22Rv1 (cell line): ENCODE results near the gene SPATA46.

Source experiments
- H3K27ac ChIP-seq: fragments of 450-650 bp; 2 replicates; pipeline ENCODE4 v1.5.1; 2017
- ZFX ChIP-seq: fragments of 450-650 bp; IDR thresholded peaks from 2 replicates; pipeline ENCODE4 v1.6.1; 2017; ENCODE audit warnings: antibody characterized with exemption, borderline replicate concordance
- TF ChIP-seq, protein P1 (sequence below): fragments of 450-650 bp; IDR thresholded peaks from 2 replicates; pipeline ENCODE4 v1.5.1; 2017; ENCODE audit warnings: mild to moderate bottlenecking

The SPATA46 gene

DNA sequence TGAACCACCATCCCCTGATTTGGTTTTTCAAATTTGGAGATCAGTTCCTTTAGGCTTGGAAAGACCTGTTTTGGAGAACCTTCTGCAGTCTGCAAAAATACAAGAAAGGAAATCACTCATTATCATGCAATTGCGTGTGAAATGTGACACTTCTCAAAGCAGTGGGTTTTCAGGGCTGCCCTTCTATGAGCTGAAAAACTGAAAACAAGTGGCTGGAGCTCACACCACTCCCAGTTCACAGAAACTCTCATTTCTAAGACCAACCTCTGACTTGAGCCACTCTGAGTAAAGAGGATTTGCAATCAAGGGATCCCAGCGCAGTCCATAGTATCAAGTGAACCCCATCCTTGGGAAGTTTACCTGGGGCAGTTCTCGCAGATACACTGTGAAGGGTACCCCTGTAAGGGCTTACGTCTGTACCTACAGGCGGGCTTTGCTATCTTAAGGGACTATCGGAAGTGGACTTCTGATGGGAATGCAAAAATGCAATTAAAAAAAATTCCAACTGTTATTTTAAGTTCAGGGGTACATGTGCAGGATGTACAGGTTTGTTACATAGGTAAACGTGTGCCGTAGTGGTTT lies 22.4 kb upstream of the SPATA46 start:
- no peak overlapping the region for H3K27ac ChIP-seq
- TF ChIP-seq, protein P1, sequence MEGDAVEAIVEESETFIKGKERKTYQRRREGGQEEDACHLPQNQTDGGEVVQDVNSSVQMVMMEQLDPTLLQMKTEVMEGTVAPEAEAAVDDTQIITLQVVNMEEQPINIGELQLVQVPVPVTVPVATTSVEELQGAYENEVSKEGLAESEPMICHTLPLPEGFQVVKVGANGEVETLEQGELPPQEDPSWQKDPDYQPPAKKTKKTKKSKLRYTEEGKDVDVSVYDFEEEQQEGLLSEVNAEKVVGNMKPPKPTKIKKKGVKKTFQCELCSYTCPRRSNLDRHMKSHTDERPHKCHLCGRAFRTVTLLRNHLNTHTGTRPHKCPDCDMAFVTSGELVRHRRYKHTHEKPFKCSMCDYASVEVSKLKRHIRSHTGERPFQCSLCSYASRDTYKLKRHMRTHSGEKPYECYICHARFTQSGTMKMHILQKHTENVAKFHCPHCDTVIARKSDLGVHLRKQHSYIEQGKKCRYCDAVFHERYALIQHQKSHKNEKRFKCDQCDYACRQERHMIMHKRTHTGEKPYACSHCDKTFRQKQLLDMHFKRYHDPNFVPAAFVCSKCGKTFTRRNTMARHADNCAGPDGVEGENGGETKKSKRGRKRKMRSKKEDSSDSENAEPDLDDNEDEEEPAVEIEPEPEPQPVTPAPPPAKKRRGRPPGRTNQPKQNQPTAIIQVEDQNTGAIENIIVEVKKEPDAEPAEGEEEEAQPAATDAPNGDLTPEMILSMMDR, result no peak
- no peak for TF ChIP-seq ZFX

DNA sequence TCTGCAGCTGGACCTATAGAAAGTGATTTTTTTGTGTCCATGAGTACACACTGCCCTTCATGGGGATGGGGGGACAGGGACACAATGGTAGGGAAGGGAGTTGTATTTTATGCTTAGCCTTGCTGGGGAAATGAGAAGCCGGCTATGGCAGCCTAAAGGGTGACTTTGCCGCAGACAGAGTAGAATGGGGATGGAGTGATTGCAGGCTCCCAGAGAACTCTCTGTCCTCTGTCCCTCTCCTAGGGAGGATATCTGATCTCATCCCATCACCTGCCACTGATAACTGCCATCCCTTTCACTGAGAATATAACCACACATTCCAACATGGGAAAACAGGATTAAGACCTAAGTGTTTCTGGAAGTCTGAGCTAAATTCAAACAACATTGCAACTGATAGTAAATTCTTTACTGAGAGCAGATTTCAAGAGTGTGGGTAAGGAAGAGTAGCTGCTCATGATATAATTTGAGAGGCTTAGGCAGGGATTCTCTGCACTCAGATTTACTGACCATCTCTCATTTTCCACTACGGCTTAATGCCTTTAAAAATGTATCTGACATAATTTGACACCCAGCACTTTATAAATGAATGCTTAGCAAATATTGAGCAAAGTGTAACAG lies 21.4 kb upstream of the SPATA46 start:
- H3K27ac ChIP-seq, result no peak overlapping the region
- TF ChIP-seq, protein P1, result no peak
- TF ChIP-seq ZFX, result no peak

DNA sequence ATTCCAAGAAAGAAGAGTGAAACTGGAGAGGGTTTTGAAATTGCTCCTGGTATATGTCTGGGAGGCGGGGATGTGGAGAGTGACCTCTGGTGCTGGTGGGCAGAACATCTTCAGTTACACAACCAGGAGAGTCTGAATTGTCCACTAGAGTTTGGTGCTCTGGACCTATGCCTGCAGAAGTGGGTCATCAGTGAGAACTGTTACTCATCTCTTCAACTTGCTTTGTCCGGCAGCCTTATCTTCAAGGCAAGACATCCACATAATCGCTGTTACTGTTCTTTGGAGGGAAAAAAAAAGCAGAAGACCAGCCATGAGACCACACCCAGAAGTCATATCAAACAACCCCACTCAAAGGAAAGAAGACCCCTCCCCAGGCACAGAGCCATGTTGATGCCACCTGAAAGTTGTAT lies 20.4 kb upstream of the SPATA46 start:
- H3K27ac ChIP-seq, result no peak overlapping the region
- no peak for TF ChIP-seq ZFX
- TF ChIP-seq, protein P1, result peak; percentile 33

DNA sequence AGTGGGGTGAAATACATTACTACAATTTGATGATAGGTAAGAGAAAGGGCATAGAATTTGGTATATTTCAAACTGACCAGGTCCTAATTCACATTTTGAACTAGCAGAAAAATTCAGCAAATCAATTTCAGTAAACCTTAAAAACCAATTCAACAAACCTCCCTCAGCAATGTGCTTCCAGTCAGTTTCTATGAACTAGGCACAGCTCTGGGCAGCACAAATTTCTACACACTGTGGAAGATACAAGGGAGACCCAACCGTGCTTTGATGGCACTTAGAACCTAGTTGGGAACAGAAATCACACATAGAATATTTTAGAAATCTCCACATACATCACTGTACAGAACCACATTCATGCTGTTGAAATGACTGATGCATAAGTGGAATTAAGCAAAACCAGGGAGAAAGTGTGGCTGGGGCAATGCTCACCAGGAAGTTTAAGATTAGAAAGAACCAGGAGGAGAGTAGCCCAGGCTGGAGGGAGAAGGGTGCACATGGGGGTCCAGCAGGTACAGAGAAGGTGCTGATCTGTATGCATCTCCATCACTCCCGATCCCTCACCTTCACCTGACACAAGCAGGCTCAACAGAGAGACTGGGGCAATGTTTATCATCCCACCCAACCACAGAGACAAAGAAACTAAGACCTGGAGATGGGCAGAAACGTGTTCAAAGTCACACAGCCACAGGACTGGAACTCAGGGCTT lies 19.7 kb upstream of the SPATA46 start:
- TF ChIP-seq ZFX, result no peak
- TF ChIP-seq, protein P1, result no peak
- H3K27ac ChIP-seq, result no peak overlapping the region

DNA sequence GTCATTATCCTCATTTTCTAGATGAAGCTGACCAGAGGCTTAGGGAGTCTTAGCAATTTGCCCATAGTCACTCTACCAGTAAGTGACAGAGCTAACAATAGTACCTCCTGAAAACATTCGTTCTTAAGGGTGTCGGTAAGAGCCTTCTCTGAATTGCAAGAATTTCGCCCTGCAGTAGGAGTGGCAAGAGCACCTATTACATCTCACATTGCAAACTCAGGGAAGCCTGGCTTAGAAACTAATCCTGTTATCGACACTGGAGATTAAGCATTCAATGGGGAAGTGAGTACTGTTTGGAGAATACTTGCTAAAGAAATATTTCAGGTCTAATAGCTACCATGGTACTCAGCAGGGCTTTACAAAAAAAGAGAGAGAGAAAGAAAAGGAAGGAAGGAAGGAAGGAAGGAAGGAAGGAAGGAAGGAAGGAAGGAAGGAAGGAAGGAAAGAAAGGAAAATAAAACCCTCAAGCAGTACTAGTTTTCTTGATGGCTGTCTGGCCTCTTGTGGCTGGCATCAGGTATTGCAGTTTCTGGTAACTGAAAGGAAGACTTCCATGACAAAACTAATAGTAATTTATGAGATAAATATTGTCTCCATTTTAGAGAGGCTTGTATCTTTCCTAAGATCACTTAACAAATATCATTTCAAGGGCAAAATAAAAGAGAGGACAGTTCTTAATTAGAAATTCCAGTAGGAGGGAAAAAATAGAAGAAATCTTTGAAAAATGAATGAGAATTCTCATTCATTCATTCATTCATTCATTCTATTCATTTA lies 15.3 kb upstream of the SPATA46 start:
- no peak overlapping the region for H3K27ac ChIP-seq
- TF ChIP-seq, protein P1, result peak; percentile 96
- no peak for TF ChIP-seq ZFX

DNA sequence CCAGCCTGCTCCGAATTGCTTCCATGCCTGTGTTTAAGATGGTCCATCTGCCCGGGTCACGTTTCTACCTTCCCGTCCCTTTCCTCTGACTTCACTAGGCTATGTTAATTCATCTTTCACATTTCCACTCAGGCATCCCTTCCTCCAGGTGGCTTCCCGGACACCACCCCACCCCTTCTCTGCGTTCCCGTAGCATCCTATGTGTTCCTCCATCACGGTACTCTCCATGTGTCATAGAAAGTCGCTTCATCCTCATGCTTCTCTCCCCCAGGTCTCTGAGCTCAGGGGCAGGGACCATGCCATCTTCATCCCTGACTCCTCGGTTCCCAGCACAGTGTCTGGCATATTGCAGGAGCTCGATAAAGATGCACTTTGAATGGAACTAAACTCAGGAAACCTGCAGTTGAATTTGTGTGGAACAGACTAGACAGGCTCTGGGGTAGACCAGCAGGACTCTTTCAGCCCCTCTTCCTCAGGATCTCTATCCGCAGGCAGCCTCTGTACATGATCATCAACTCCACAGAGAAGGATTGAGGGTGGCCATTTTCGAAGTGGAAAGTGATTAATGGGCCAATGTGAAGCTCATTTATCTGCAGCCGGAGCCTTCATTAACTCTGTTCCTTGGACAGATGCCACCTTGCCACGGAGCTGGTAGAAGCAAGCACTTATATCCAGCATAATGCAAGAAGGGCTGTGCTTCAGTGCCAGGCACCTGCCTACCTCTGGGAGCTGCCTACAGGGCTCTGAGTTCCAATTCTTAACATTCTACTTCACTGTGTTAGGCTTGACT lies 13.9 kb upstream of the SPATA46 start:
- no peak overlapping the region for H3K27ac ChIP-seq
- TF ChIP-seq, protein P1, result no peak
- no peak for TF ChIP-seq ZFX
